Stimulated activated CD8-positive, alpha-beta memory T cell treated with anti-CD3 and anti-CD28 coated beads, Interleukin-7, amount 100 ng/mL, for 48 hours (primary cell): ENCODE results near the gene MMP28.

ENCODE experiments used
- DNase-seq, 2 donors: peaks; one replicate each; pipeline ENCODE4 v3.0.0-alpha.2; 2020; ENCODE audit warnings: low read depth in 1 of 2; ENCODE audit errors: extremely low read depth in 1 of 2

MMP28 gene

DNA sequence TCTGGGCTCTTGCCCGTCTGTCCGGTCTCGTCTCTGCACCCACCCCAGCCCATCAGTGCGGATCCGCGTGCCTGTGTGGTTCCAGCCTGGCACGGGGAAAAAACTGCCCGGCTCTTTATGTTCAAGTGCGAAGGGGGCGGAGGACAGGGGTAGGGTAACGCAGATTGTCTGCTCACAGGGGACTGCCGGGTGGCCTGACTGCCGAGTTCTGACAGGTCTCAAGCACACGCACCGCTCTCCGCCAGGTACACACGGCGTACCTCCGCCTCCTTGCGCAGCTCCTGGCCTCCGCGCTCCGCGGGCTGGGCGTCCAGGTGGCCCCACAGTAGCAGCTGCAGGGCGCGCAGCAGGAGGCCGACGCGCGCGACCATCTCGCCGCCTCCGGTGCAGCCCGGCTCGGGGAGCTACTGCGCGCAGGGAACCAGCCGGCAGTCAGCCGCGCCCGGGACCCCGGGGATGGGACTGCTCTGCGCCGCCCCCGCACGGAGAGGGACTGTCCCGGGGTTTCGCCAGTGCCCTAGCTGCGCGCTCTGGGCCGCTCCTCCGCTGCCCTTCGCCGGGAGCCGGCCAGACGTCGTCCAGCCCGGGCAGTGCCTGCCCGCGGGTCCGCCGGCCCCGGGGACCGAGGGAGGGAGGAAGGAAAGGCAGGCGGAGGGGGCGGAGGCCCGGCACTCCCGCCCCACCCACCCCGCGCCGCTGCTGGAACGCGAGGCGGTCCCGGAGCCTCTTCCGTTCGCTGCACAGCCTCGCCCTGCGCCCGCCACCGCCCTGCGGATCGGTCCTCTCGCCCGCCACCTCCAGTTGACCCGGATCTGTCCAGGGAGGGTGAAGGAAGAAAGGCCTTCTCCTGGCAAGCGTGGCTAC, at the start of gene MMP28:
TSS of gene MMP28 (minus strand) at position 635 of the 864 bp plus-strand sequence. CDS start at position 371, 264 bp downstream.
- peak in 1 of 2 donors; percentile 20 for DNase-seq

- DNase-seq: no peak
Measured at GRCh38 chr17:35844547-35844946, 49.1 kb upstream of the MMP28 start.

GRCh38 chr17:35843698-35844097, 48.3 kb upstream of the MMP28 start:
- no peak for DNase-seq

- no peak for DNase-seq
Measured at GRCh38 chr17:35842239-35842638, 46.8 kb upstream of the MMP28 start.

- no peak for DNase-seq
Measured at GRCh38 chr17:35841505-35841904, 46.1 kb upstream of the MMP28 start.

DNA sequence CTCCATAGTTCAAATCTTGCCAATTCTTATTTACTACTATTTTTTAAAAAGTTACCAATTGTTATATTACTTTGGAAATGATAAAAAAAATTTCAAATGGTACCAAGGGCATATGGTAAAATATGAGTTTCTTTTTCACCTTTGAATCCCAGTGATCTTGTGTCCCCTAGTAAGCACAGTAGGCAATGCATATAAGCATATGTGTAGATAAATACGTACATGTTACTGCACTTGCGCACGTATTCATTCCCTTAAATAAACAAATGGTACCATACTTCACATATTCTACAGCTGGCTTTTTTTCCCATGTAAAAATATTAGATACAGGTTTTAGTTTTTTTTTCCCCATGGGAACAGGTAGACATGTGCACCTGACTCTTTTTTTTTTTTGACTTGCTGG, 45.7 kb upstream of the MMP28 start:
- no peak for DNase-seq

- DNase-seq: no peak
Measured at GRCh38 chr17:35825206-35825605, 29.8 kb upstream of the MMP28 start.

GRCh38 chr17:35821308-35821707, 25.9 kb upstream of the MMP28 start:
- DNase-seq: no peak

GRCh38 chr17:35819455-35819854, 24.0 kb upstream of the MMP28 start:
- DNase-seq: no peak

GRCh38 chr17:35817196-35817595, 21.8 kb upstream of the MMP28 start:
- no peak for DNase-seq

GRCh38 chr17:35816723-35817122, 21.3 kb upstream of the MMP28 start:
- DNase-seq: no peak

GRCh38 chr17:35812456-35812855, 17.0 kb upstream of the MMP28 start:
- DNase-seq: no peak

DNA sequence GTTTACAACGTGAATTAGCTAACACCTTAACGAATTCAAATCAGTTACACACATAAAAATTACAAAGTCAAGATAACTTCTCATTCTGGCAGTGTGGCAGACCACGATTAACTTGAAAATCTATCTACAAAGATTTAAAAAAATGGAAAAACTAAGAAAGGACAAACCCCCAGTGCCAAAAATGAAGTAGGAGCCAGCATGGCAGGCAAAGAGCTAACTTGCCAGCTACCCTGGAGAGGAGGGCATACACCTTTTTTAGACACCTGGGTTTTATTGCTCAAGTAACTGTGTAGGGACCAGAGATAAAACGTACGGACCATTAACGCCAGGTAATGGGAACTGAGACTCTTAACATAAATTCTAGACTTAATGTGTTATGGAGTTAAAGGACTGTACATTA, 16.3 kb upstream of the MMP28 start:
- DNase-seq: no peak

DNA sequence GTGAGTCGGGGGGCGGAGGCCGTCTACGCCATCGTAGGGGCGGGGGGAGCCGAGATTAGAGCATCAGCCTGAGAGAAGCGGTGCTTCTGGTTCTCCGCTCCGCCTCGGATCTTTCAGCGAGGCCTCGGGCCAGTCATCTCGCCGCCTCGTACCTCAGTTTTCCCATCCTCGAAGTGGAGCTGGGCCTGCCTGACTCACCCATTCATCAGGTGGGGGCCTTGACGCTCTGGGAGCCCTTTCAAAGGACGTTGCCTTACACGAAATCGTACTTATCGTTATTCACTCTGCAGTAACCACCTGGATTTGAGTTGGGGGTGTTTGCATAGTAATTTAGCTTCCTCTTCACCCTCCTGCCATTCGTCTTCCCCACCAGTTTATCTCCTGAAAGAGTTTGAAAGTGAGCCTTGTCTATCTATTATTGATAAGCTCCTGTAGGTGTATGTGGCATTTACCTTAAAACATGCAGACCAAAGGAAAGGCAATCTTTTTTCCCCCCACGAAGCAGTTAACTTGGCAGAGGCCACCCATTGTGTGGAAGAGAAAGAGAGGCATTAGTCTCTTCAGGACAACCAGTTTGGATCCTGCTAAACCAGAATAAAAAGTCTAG, 14.5 kb upstream of the MMP28 start:
- DNase-seq: no peak

GRCh38 chr17:35808962-35809854, 13.8 kb upstream of the MMP28 start, which contains the start of gene TAF15:
Gene TAF15, plus strand, starts transcription at chr17:35809484. Its CDS starts 86 bp downstream, at chr17:35809570.
- peak; percentile 90 to 96 for DNase-seq

DNA sequence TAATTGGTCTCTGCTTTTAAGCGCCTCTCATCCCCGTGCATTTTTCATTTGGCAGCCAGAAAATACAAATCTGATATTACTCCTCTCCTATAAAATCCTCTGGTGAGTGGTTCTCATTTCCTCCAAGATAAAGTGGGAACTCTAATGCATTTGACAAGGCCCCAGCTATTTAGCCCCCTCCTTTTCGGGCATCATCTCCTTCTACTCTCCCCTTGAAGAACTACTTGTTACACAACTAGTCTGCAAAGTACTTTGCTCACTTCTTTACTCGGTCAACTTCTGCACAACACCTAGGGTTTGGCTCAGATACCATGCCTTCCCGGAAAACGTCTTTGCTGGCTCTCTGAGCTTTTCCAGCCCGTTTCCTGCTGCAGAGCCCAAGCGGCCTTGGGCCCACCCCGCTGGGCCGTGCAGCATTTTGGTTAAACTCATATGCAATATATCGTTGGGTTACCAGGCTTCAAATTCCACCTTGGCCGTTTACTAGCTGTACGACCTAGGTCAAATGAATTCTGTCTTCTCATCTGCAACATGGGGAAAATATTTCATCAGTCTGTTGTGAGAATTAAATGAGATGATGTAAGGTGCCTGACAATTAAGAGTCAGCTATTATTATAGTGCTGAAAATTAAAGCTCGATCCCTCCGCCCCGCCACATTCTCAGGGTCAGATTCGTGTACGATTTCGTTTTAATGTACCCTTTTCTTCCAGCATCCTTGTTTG, 13.0 kb upstream of the MMP28 start:
- DNase-seq: no peak

- no peak for DNase-seq
Measured at GRCh38 chr17:35807371-35808144, 12.1 kb upstream of the MMP28 start.

DNA sequence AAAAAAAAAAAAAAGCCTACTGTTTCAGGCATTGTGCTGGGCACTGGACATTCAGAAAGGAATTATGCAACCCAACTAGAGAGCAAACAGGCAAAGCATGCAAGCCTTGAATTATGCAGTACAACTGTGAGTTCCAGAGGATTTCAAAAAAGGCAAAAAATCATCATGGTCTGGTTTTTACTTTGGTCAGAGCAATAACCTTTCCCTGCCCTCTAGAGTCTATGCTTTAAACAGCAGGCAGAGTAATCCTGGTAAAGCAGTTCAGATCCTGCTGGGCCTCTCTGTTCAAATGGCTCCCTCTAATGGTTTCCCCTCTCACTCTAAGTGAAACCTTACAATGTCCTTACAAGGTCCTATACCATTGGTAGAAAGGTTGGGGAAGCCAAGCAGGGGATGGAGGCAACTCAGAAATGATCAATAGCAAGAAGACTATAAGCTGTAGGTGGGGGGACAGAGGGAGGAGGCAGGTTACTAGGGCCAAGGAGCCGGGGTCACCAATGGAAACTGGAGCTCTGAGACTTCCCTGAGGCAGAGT, 9.3 kb upstream of the MMP28 start:
- DNase-seq: peak in 1 of 2 donors; percentile 20

DNA sequence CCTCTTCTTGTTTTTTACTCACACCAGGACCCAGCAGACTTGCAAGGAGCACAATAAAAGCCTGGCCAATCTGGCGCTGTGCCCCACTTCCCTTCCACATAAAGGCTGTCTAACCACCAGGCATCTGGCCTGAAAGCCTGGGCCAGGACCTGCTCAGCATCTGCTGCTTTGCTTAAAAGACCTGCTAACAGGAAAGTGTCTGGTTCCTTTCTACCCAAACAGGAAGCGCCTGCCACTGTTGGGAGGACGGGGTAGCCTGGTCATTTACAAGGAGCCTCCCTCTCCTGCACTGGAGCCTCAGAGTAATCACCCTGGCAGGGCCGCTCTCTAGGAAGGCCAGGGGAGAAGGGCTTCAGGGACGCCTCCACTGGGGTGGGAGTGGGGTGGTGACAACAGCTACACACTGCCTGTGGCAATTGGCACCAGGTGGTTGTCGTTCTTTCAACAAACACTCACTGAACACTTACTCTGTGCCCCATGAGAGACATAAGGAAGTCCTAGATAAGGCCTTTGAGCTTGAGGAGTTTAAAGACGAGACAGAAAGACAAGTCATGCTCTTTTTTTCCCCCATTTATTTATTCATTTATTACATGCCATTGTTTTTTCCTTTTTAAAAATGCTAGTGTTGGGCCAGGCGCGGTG, 6.3 kb upstream of the MMP28 start:
- DNase-seq: no peak
